Hepatocyte (in vitro differentiated cells): ENCODE results near the gene ELMOD3. TPM values are rescaled to one million over a fixed set of nuclear protein-coding genes. Genes with fewer than 3 reads are reported as not detected.
A peak's percentile ranks its signal among the peaks of the same experiment; 100 is the strongest.

Experiments used
- DNase-seq: peaks from one replicate; pipeline ENCODE4 v3.0.0-alpha.2; 2016; ENCODE audit warnings: low spot score
- H2AFZ ChIP-seq: fragments of 200-600 bp; sonication (generic); 2 replicates; pipeline ENCODE4 v1.6.0; 2016; ENCODE audit warnings: antibody characterized with exemption, mild to moderate bottlenecking
- H3K27ac ChIP-seq: fragments of 200-600 bp; sonication (generic); 2 replicates; pipeline ENCODE4 v1.5.1; 2016; ENCODE audit warnings: mild to moderate bottlenecking
- H3K27me3 ChIP-seq: fragments of 200-600 bp; sonication (generic); 2 replicates; pipeline ENCODE4 v1.6.1; 2016
- H3K36me3 ChIP-seq: fragments of 200-600 bp; sonication (generic); replicated peaks from 2 replicates; pipeline ENCODE4 v1.5.1; 2016; ENCODE audit warnings: low read depth; ENCODE audit not compliant: insufficient read depth
- H3K4me1 ChIP-seq: fragments of 200-600 bp; sonication (generic); 2 replicates; pipeline ENCODE4 v1.5.1; 2016; ENCODE audit warnings: mild to moderate bottlenecking, moderate library complexity; ENCODE audit not compliant: insufficient read depth
- H3K4me2 ChIP-seq: fragments of 200-600 bp; sonication (generic); 2 replicates; pipeline ENCODE4 v1.6.0; 2016
- H3K4me3 ChIP-seq: fragments of 200-600 bp; sonication (generic); 2 replicates; pipeline ENCODE4 v1.5.1; 2016; ENCODE audit warnings: mild to moderate bottlenecking
- H3K79me2 ChIP-seq: fragments of 200-600 bp; sonication (generic); 2 replicates; pipeline ENCODE4 v1.6.0; 2017; ENCODE audit warnings: mild to moderate bottlenecking
- H3K9me2 ChIP-seq: fragments of 200-600 bp; sonication (generic); replicated peaks from 2 replicates; pipeline ENCODE4 v1.6.0; 2017; ENCODE audit warnings: mild to moderate bottlenecking; ENCODE audit not compliant: insufficient read depth
- H3K9me3 ChIP-seq: fragments of 200-600 bp; sonication (generic); 2 replicates; pipeline ENCODE4 v1.5.1; 2016; ENCODE audit warnings: low read depth, mild to moderate bottlenecking
- H4K20me1 ChIP-seq: fragments of 200-600 bp; sonication (generic); 2 replicates; pipeline ENCODE4 v1.6.0; 2016; ENCODE audit warnings: mild to moderate bottlenecking; ENCODE audit not compliant: insufficient read depth, poor library complexity, severe bottlenecking
- EZH2 ChIP-seq: fragments of 200-600 bp; sonication (generic); IDR thresholded peaks from 2 replicates; pipeline ENCODE4 v1.6.1; 2016; ENCODE audit warnings: antibody characterized with exemption, mild to moderate bottlenecking, borderline replicate concordance
- EZH2phosphoT487 ChIP-seq: fragments of 200-600 bp; sonication (generic); IDR thresholded peaks from one replicate; pipeline ENCODE4 v1.6.1; 2018; ENCODE audit warnings: antibody characterized with exemption, mild to moderate bottlenecking, low read depth, moderate library complexity; ENCODE audit not compliant: unreplicated experiment, severe bottlenecking
- WGBS: methylation state at CpG from one replicate; pipeline ENCODE4 v1.1.6; 2016; ENCODE audit warnings: low lambda C conversion rate; ENCODE audit errors: missing lambda C conversion rate; 5-methylcytosine and 5-hydroxymethylcytosine counted together
- polyA plus RNA-seq: library from polyadenylated mRNA; unstranded; fragments of >200 nt; fragmentation: Nextera tagmentation; extraction: Ambion mirVana; gene quantifications from 2 replicates; pipeline ENCODE4 v1.2.1, GENCODE V29; 2016
- total RNA-seq: library from RNA; depleted of rRNA; stranded (reverse); fragments of >200 nt; gene quantifications from 2 replicates; pipeline ENCODE4 v1.2.3, GENCODE V29; 2014
- TF ChIP-seq, protein P1 (sequence below): fragments of 200-600 bp; sonication (generic); IDR thresholded peaks from 2 replicates; pipeline ENCODE4 v1.5.1; 2016; ENCODE audit warnings: antibody characterized with exemption, mild to moderate bottlenecking; ENCODE audit not compliant: poor library complexity

The ELMOD3 gene
- total and polyA plus RNA-seq, 2 experiments from 2014 or later = 18.1 to 25.1 TPM

- H3K79me2 ChIP-seq = no peaks in the 10 kb centered on the region
- H3K4me2 ChIP-seq = no peak overlapping the region
- H3K9me3 ChIP-seq = no peaks in the 10 kb centered on the region
- H3K4me1 ChIP-seq = no peaks in the 10 kb centered on the region
- H3K9me2 ChIP-seq = no peaks in the 10 kb centered on the region
- WGBS = 86% methylated on average over 13 of the region's 15 CpGs
- no peaks in the 10 kb centered on the region for H4K20me1 ChIP-seq
- no peak overlapping the region for H3K4me3 ChIP-seq
- no peak overlapping the region for H2AFZ ChIP-seq
- TF ChIP-seq, protein P1, sequence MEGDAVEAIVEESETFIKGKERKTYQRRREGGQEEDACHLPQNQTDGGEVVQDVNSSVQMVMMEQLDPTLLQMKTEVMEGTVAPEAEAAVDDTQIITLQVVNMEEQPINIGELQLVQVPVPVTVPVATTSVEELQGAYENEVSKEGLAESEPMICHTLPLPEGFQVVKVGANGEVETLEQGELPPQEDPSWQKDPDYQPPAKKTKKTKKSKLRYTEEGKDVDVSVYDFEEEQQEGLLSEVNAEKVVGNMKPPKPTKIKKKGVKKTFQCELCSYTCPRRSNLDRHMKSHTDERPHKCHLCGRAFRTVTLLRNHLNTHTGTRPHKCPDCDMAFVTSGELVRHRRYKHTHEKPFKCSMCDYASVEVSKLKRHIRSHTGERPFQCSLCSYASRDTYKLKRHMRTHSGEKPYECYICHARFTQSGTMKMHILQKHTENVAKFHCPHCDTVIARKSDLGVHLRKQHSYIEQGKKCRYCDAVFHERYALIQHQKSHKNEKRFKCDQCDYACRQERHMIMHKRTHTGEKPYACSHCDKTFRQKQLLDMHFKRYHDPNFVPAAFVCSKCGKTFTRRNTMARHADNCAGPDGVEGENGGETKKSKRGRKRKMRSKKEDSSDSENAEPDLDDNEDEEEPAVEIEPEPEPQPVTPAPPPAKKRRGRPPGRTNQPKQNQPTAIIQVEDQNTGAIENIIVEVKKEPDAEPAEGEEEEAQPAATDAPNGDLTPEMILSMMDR = no peak
- TF ChIP-seq EZH2phosphoT487 (no peak), EZH2 (no peak)
- H3K36me3 ChIP-seq = no peaks in the 10 kb centered on the region
- H3K27me3 ChIP-seq = no peaks in the 10 kb centered on the region
- no peak for DNase-seq
- H3K27ac ChIP-seq = peak overlapping the region; percentile 27
These were observed 45.5 kb upstream of the ELMOD3 start for GRCh38 chr2:85308896-85309555.

DNA sequence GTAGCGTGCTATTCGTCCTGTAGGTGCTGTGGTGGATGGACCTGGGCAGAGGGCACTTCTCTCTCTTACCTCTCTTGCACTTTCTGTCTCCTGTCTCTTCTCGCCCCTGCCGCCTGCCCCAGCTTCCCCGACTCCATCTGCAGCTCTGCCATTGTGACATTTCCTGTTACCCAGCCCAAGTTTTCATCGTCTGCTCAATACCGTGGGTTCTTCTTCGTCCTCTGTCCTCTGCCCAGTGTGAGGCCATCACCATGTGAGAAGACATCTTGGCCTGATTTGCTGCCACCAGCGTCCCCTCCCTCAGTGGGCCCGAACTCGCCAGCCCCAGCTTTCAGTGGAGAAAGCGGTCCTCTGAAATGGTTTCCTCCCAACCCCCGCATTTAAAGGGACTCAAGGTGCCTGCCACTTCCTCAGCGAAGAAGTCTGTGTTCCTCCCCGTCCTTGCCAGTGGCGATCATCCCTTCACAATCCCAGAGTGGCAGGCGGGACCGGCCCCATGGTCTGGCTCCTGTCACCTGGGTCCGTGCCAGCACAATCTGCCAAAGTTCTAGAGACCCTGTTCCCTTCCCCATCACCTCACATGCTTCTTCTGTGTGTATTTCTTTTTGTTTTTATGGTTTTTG, 44.8 kb upstream of the ELMOD3 start:
- H3K27ac ChIP-seq = peak overlapping the region; percentile 27
- H4K20me1 ChIP-seq = no peaks in the 10 kb centered on the region
- H3K4me2 ChIP-seq = no peak overlapping the region
- H3K4me3 ChIP-seq = no peak overlapping the region
- TF ChIP-seq EZH2 = no peak
- TF ChIP-seq EZH2phosphoT487 = no peak
- TF ChIP-seq, protein P1 = no peak
- 82% methylated on average over 19 of the region's 19 CpGs for WGBS
- H3K9me3 ChIP-seq = no peaks in the 10 kb centered on the region
- H3K9me2 ChIP-seq = no peaks in the 10 kb centered on the region
- no peaks in the 10 kb centered on the region for H3K79me2 ChIP-seq
- no peak for DNase-seq
- H2AFZ ChIP-seq = no peak overlapping the region
- no peaks in the 10 kb centered on the region for H3K4me1 ChIP-seq
- H3K27me3 ChIP-seq = no peaks in the 10 kb centered on the region
- no peaks in the 10 kb centered on the region for H3K36me3 ChIP-seq

- Histone ChIP-seq H3K4me3 (no peak overlapping the region), H4K20me1 (no peaks in the 10 kb centered on the region), H3K4me1 (no peaks in the 10 kb centered on the region), H3K79me2 (no peaks in the 10 kb centered on the region), H3K27me3 (no peaks in the 10 kb centered on the region), H3K27ac (no peak overlapping the region), H2AFZ (no peak overlapping the region), H3K9me3 (no peaks in the 10 kb centered on the region), H3K9me2 (no peaks in the 10 kb centered on the region), H3K36me3 (no peaks in the 10 kb centered on the region), H3K4me2 (no peak overlapping the region)
- WGBS = 94% methylated on average over 3 of the region's 3 CpGs
- TF ChIP-seq, protein P1 = no peak
- TF ChIP-seq EZH2 = no peak
- no peak for TF ChIP-seq EZH2phosphoT487
- DNase-seq = no peak
These were observed 44.2 kb upstream of the ELMOD3 start for GRCh38 chr2:85310330-85310729.
